KMS-11 (cell line): ENCODE data around the gene ITGAL.

ENCODE experiments used
- H2AFZ ChIP-seq: fragments of 200-600 bp; sonication (generic); 2 replicates; pipeline ENCODE4 v1.6.1; 2016; ENCODE audit warnings: antibody characterized with exemption, mixed run types, low read depth
- H3K27ac ChIP-seq: fragments of 200-600 bp; sonication (generic); 2 replicates; pipeline ENCODE4 v1.6.1; 2016; ENCODE audit warnings: mild to moderate bottlenecking, mixed run types
- H3K27me3 ChIP-seq: fragments of 200-600 bp; sonication (generic); 2 replicates; pipeline ENCODE4 v1.6.1; 2017; ENCODE audit warnings: mild to moderate bottlenecking, low read depth, mixed run types, moderate library complexity; ENCODE audit not compliant: insufficient read depth
- H3K36me3 ChIP-seq: fragments of 200-600 bp; sonication (generic); 2 replicates; pipeline ENCODE4 v1.6.1; 2017; ENCODE audit warnings: mild to moderate bottlenecking, mixed run types; ENCODE audit not compliant: insufficient read depth
- H3K4me1 ChIP-seq: fragments of 200-600 bp; sonication (generic); 2 replicates; pipeline ENCODE4 v1.6.1; 2016; ENCODE audit warnings: mild to moderate bottlenecking, low read depth, mixed run types; ENCODE audit not compliant: poor library complexity, severe bottlenecking
- H3K4me2 ChIP-seq: fragments of 200-600 bp; sonication (generic); 2 replicates; pipeline ENCODE4 v1.7.0; 2016; ENCODE audit warnings: mild to moderate bottlenecking, mixed run types
- H3K4me3 ChIP-seq: fragments of 200-600 bp; sonication (generic); IDR thresholded peaks from 2 replicates; pipeline ENCODE4 v1.6.1; 2017; ENCODE audit warnings: low read depth, low read length, mixed read lengths; ENCODE audit not compliant: insufficient read depth
- H3K79me2 ChIP-seq: fragments of 200-600 bp; sonication (generic); 2 replicates; pipeline ENCODE4 v1.6.1; 2016; ENCODE audit warnings: low read depth, mixed run types; ENCODE audit not compliant: insufficient read depth
- H3K9ac ChIP-seq: fragments of 200-600 bp; sonication (generic); 2 replicates; pipeline ENCODE4 v1.6.1; 2016; ENCODE audit warnings: mild to moderate bottlenecking, mixed run types
- H4K20me1 ChIP-seq: fragments of 200-600 bp; sonication (generic); 2 replicates; pipeline ENCODE4 v1.6.1; 2016; ENCODE audit warnings: mild to moderate bottlenecking, mixed run types; ENCODE audit not compliant: insufficient read depth
- CTCF ChIP-seq: fragments of 200-600 bp; sonication (generic); conservative IDR thresholded peaks from 2 replicates; pipeline ENCODE4 v1.6.1; 2017; ENCODE audit warnings: low read depth, mild to moderate bottlenecking, antibody characterized with exemption, low read length, moderate library complexity, mixed read lengths

The ITGAL gene

GRCh38 chr16:30430428-30430970 lies 42.0 kb upstream of the ITGAL start:
- H3K79me2 ChIP-seq = peaks cover 28% of the 10 kb centered on the region
- no peaks in the 10 kb centered on the region; the same call in 1 of the 2 replicates for H3K36me3 ChIP-seq
- TF ChIP-seq CTCF = 0 out of 2 replicates have a peak, but pooled peaks have one; percentile 53
- no peak overlapping the region for H3K4me3 ChIP-seq
- H3K27me3 ChIP-seq = no peaks in the 10 kb centered on the region
- peaks cover 19% of the 10 kb centered on the region for H3K4me1 ChIP-seq
- H3K9ac ChIP-seq = no peak overlapping the region
- H2AFZ ChIP-seq = peak overlapping the region; percentile 69
- H3K4me2 ChIP-seq = peak overlapping the region; percentile 17; the same call in 1 of the 2 replicates
- no peaks in the 10 kb centered on the region for H4K20me1 ChIP-seq
- no peak overlapping the region for H3K27ac ChIP-seq

GRCh38 chr16:30434852-30435251 lies 37.7 kb upstream of the ITGAL start:
- no peaks in the 10 kb centered on the region for H3K36me3 ChIP-seq
- no peak overlapping the region for H3K27ac ChIP-seq
- TF ChIP-seq CTCF = no peak
- no peaks in the 10 kb centered on the region for H3K79me2 ChIP-seq
- H3K4me3 ChIP-seq = no peak overlapping the region
- H3K4me1 ChIP-seq = peaks cover 10% of the 10 kb centered on the region
- 0 out of 2 replicates have a peak overlapping the region, but pooled peaks have one; percentile 11 for H2AFZ ChIP-seq
- H3K27me3 ChIP-seq = no peaks in the 10 kb centered on the region
- no peak overlapping the region for H3K4me2 ChIP-seq
- no peak overlapping the region for H3K9ac ChIP-seq
- H4K20me1 ChIP-seq = no peaks in the 10 kb centered on the region

- Histone ChIP-seq H4K20me1 (no peaks in the 10 kb centered on the region), H3K27me3 (no peaks in the 10 kb centered on the region), H3K4me1 (peaks cover 4% of the 10 kb centered on the region), H3K4me3 (no peak overlapping the region), H2AFZ (no peak overlapping the region), H3K36me3 (no peaks in the 10 kb centered on the region), H3K27ac (no peak overlapping the region), H3K9ac (no peak overlapping the region), H3K79me2 (no peaks in the 10 kb centered on the region), H3K4me2 (no peak overlapping the region)
- TF ChIP-seq CTCF = no peak
Observed at GRCh38 chr16:30437511-30438046, 35.0 kb upstream of the ITGAL start.

GRCh38 chr16:30438835-30439234 lies 33.7 kb upstream of the ITGAL start:
- Histone ChIP-seq H3K9ac (no peak overlapping the region), H3K27ac (no peak overlapping the region), H4K20me1 (no peaks in the 10 kb centered on the region), H3K79me2 (peaks cover 7% of the 10 kb centered on the region; the same call in 1 of the 2 replicates), H3K4me1 (peaks cover 3% of the 10 kb centered on the region), H3K4me2 (no peak overlapping the region), H3K4me3 (no peak overlapping the region), H2AFZ (no peak overlapping the region), H3K36me3 (no peaks in the 10 kb centered on the region), H3K27me3 (no peaks in the 10 kb centered on the region)
- TF ChIP-seq CTCF = no peak
